H1 (cell line): ENCODE measurements around the gene PPP1R27. TPM values are rescaled to one million over a fixed set of nuclear protein-coding genes. Genes with fewer than 3 reads are reported as not detected.

Source experiments
- HDAC2 ChIP-seq, 2 experiments: fragments of 300-600 bp in 1 of 2; sonication (generic) in 1 of 2; IDR thresholded peaks; 2 replicates each; pipeline ENCODE4 v1.6.1; 2011 to 2012; ENCODE audit warnings: low read depth in 2 of 2, low read length in 2 of 2, mild to moderate bottlenecking in 2 of 2, moderate library complexity in 2 of 2, borderline replicate concordance in 1 of 2, inconsistent platforms in 1 of 2
- RAD21 ChIP-seq, 2 experiments: IDR thresholded peaks in 1 of 2; conservative IDR thresholded peaks in 1 of 2; 2 replicates each; pipeline ENCODE4 v1.6.1; 2011; ENCODE audit warnings: low read depth in 2 of 2, low read length in 2 of 2, improper control_type of control experiment in 1 of 2, inconsistent platforms in 1 of 2, mild to moderate bottlenecking in 1 of 2, moderate library complexity in 1 of 2
- RBBP5 ChIP-seq: IDR thresholded peaks from 2 replicates; pipeline ENCODE4 v1.7.1; 2012; ENCODE audit warnings: low read depth, mild to moderate bottlenecking, inconsistent platforms, low read length, moderate library complexity, borderline replicate concordance
- YY1 ChIP-seq: IDR thresholded peaks from 2 replicates; pipeline ENCODE4 v1.6.1; 2011; ENCODE audit warnings: low read depth, mild to moderate bottlenecking, low read length
- polyA plus RNA-seq, 7 experiments: library from polyadenylated mRNA; depleted of rRNA in 3 of 7; stranded (reverse) in 5 of 7; unstranded in 2 of 7; fragments of >200 nt in 5 of 7; fragments of 200-250 nt in 2 of 7; gene quantifications; 1 replicate in 5 of 7; 2 replicates in 1 of 7; 4 replicates in 1 of 7; pipeline versions ENCODE4 v1.2.1 to v1.2.3, GENCODE V29; 2011 to 2013; ENCODE audit warnings: missing spikeins in 2 of 7, mixed read lengths in 2 of 7
- total RNA-seq: library from RNA; stranded (reverse); fragmentation: NEBNext Ultra II Directional; extraction: Animal tissue kit (Norgen Biotek cat#: 25700); gene quantifications from 2 replicates; pipeline ENCODE4 v1.2.1, GENCODE V29; 2021

Gene PPP1R27
- total and polyA plus RNA-seq, 2 of the 8 experiments (the other 6 are each of a cell fraction or from before 2014, with no cell fraction given) = 0.27 TPM; not detected in 1

DNA sequence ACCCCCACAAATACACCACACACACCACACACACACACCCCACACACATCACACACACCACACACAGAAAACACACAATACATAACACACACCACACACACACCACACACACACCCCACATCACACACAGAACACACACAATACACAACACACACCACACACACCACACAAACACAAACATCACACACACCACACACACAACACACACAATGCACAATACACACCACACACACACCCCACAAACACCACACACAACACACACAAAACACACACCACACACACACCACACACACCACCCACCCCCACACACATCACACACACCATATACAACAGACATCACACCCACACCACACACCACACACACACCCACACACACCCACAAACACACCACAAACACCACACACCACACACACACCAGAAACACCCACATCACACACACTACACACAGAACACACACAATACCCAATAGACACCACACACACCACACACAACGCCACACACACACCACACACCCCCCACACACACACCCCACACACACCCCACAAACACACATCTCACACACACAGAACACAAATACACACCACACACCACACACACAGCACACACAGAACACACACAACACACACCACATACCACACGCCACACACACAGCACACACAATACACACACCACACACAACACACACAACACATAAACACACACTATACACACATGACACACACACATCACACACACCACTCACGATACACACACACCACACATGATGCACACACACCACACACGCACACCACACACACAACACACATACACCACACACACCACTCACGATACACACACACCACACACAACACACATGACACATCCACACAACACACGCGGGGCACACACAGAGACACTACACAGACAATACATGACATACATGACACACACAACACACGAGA is 41.9 kb downstream of the PPP1R27 start (continued):
- TF ChIP-seq HDAC2 (IDR thresholded peaks at IDR 0.05; ENCODE audit: borderline replicate concordance in 1 of 2, low read depth in 2 of 2, low read length in 2 of 2) (no peak), RBBP5 (no peak), RAD21 (IDR thresholded peaks at IDR 0.05 in 1 of 2, conservative IDR thresholded peaks at IDR 0.05 in 1 of 2; ENCODE audit: low read depth in 2 of 2, low read length in 2 of 2) (no peak), YY1 (no peak)

Other genes starting within 250 kb of the PPP1R27 start
- gene NPLOC4, start 197.9 kb downstream of the PPP1R27 start, total RNA-seq = 79.8 and 92.7 TPM in 2 replicates
- gene NPLOC4, start 197.9 kb downstream of the PPP1R27 start, polyA plus RNA-seq (2011; rRNA removed) = 70.7 and 75.0 TPM in 2 replicates
- gene TSPAN10, start 197.9 kb downstream of the PPP1R27 start, total RNA-seq = 0.96 and 0.99 TPM in 2 replicates
- gene TSPAN10, start 197.9 kb downstream of the PPP1R27 start, polyA plus RNA-seq (2011; rRNA removed) = 0.83 and 1.1 TPM in 2 replicates
- 5.8 and 6.4 TPM in 2 replicates for gene PDE6G, start 178.5 kb downstream of the PPP1R27 start, total RNA-seq
- 12.9 and 15.1 TPM in 2 replicates for gene PDE6G, start 178.5 kb downstream of the PPP1R27 start, polyA plus RNA-seq (2011; rRNA removed)
- 35.9 and 41.5 TPM in 2 replicates for gene OXLD1, start 168.4 kb downstream of the PPP1R27 start, total RNA-seq
- 61.9 and 97.9 TPM in 2 replicates for gene OXLD1, start 168.4 kb downstream of the PPP1R27 start, polyA plus RNA-seq (2011; rRNA removed)
- 38.6 and 39.8 TPM in 2 replicates for gene CCDC137, start 168.3 kb downstream of the PPP1R27 start, total RNA-seq
- gene CCDC137, start 168.3 kb downstream of the PPP1R27 start, polyA plus RNA-seq (2011; rRNA removed) = 17.6 and 23.3 TPM in 2 replicates
- 37.0 and 41.8 TPM in 2 replicates for gene ARL16, start 151.3 kb downstream of the PPP1R27 start, total RNA-seq
- 60.8 and 64.2 TPM in 2 replicates for gene ARL16, start 151.3 kb downstream of the PPP1R27 start, polyA plus RNA-seq (2011; rRNA removed)
- 78.8 and 80.8 TPM in 2 replicates for gene HGS, start 151.0 kb downstream of the PPP1R27 start, total RNA-seq
- 99.7 and 144 TPM in 2 replicates for gene HGS, start 151.0 kb downstream of the PPP1R27 start, polyA plus RNA-seq (2011; rRNA removed)
- 120 and 131 TPM in 2 replicates for gene MRPL12, start 131.7 kb downstream of the PPP1R27 start, total RNA-seq
- 141 and 190 TPM in 2 replicates for gene MRPL12, start 131.7 kb downstream of the PPP1R27 start, polyA plus RNA-seq (2011; rRNA removed)
- 22.2 and 25.3 TPM in 2 replicates for gene SLC25A10, start 122.8 kb downstream of the PPP1R27 start, total RNA-seq
- gene SLC25A10, start 122.8 kb downstream of the PPP1R27 start, polyA plus RNA-seq (2011; rRNA removed) = 43.0 and 60.9 TPM in 2 replicates
- 0.56 and 0.61 TPM in 2 replicates for gene GCGR, start 30.9 kb downstream of the PPP1R27 start, total RNA-seq
- gene GCGR, start 30.9 kb downstream of the PPP1R27 start, polyA plus RNA-seq (2011; rRNA removed) = 0.44 and 0.60 TPM in 2 replicates
- 103 and 115 TPM in 2 replicates for gene MCRIP1, start 1.8 kb downstream of the PPP1R27 start, total RNA-seq
- gene MCRIP1, start 1.8 kb downstream of the PPP1R27 start, polyA plus RNA-seq (2011; rRNA removed) = 151 and 250 TPM in 2 replicates
- 374 and 379 TPM in 2 replicates for gene P4HB, start 25.5 kb upstream of the PPP1R27 start, total RNA-seq
- 41.4 and 66.6 TPM in 2 replicates for gene P4HB, start 25.5 kb upstream of the PPP1R27 start, polyA plus RNA-seq (2011; rRNA removed)
- gene ARHGDIA, start 36.3 kb upstream of the PPP1R27 start, total RNA-seq = 217 and 246 TPM in 2 replicates
- gene ARHGDIA, start 36.3 kb upstream of the PPP1R27 start, polyA plus RNA-seq (2011; rRNA removed) = 62.4 and 155 TPM in 2 replicates
- gene ALYREF, start 56.5 kb upstream of the PPP1R27 start, total RNA-seq = 186 and 191 TPM in 2 replicates
- gene ALYREF, start 56.5 kb upstream of the PPP1R27 start, polyA plus RNA-seq (2011; rRNA removed) = 83.8 and 118 TPM in 2 replicates
- 176 and 182 TPM in 2 replicates for gene ANAPC11, start 56.7 kb upstream of the PPP1R27 start, total RNA-seq
- gene ANAPC11, start 56.7 kb upstream of the PPP1R27 start, polyA plus RNA-seq (2011; rRNA removed) = 963 and 1,221 TPM in 2 replicates
- gene NPB, start 67.2 kb upstream of the PPP1R27 start, total RNA-seq = 0.80 and 1.5 TPM in 2 replicates
- gene NPB, start 67.2 kb upstream of the PPP1R27 start, polyA plus RNA-seq (2011; rRNA removed) = 2.5 and 3.9 TPM in 2 replicates
- 29.9 and 31.0 TPM in 2 replicates for gene PCYT2, start 76.3 kb upstream of the PPP1R27 start, total RNA-seq
- 31.3 and 37.7 TPM in 2 replicates for gene PCYT2, start 76.3 kb upstream of the PPP1R27 start, polyA plus RNA-seq (2011; rRNA removed)
- 16.6 and 18.7 TPM in 2 replicates for gene SIRT7, start 83.1 kb upstream of the PPP1R27 start, total RNA-seq
- 5.8 and 10.3 TPM in 2 replicates for gene SIRT7, start 83.1 kb upstream of the PPP1R27 start, polyA plus RNA-seq (2011; rRNA removed)
- gene MAFG, start 92.7 kb upstream of the PPP1R27 start, total RNA-seq = 26.9 and 27.7 TPM in 2 replicates
- 25.5 and 36.9 TPM in 2 replicates for gene MAFG, start 92.7 kb upstream of the PPP1R27 start, polyA plus RNA-seq (2011; rRNA removed)
- gene PYCR1, start 102.2 kb upstream of the PPP1R27 start, total RNA-seq = 127 and 145 TPM in 2 replicates
- 213 and 284 TPM in 2 replicates for gene PYCR1, start 102.2 kb upstream of the PPP1R27 start, polyA plus RNA-seq (2011; rRNA removed)
- gene MYADML2, start 112.2 kb upstream of the PPP1R27 start, total RNA-seq = 0.17 and 0.26 TPM in 2 replicates
- 0.47 TPM in 2 replicates for gene MYADML2, start 112.2 kb upstream of the PPP1R27 start, polyA plus RNA-seq (2011; rRNA removed)
- gene NOTUM, start 126.1 kb upstream of the PPP1R27 start, total RNA-seq = 0.76 and 1.1 TPM in 2 replicates
- gene NOTUM, start 126.1 kb upstream of the PPP1R27 start, polyA plus RNA-seq (2011; rRNA removed) = 0.45 and 1.1 TPM in 2 replicates
- gene ASPSCR1, start 142.6 kb upstream of the PPP1R27 start, total RNA-seq = 41.8 and 43.7 TPM in 2 replicates
- 33.3 and 54.6 TPM in 2 replicates for gene ASPSCR1, start 142.6 kb upstream of the PPP1R27 start, polyA plus RNA-seq (2011; rRNA removed)
- gene CENPX, start 187.8 kb upstream of the PPP1R27 start, total RNA-seq = 111 and 116 TPM in 2 replicates
- gene CENPX, start 187.8 kb upstream of the PPP1R27 start, polyA plus RNA-seq (2011; rRNA removed) = 122 and 133 TPM in 2 replicates
- gene LRRC45, start 188.3 kb upstream of the PPP1R27 start, total RNA-seq = 28.2 and 29.0 TPM in 2 replicates
- gene LRRC45, start 188.3 kb upstream of the PPP1R27 start, polyA plus RNA-seq (2011; rRNA removed) = 11.5 and 17.3 TPM in 2 replicates
- 167 and 177 TPM in 2 replicates for gene RAC3, start 196.6 kb upstream of the PPP1R27 start, total RNA-seq
- 299 and 520 TPM in 2 replicates for gene RAC3, start 196.6 kb upstream of the PPP1R27 start, polyA plus RNA-seq (2011; rRNA removed)
- gene DCXR, start 202.6 kb upstream of the PPP1R27 start, total RNA-seq = 96.3 and 110 TPM in 2 replicates
- gene DCXR, start 202.6 kb upstream of the PPP1R27 start, polyA plus RNA-seq (2011; rRNA removed) = 212 and 338 TPM in 2 replicates
- gene RFNG, start 216.8 kb upstream of the PPP1R27 start, total RNA-seq = 26.7 and 30.9 TPM in 2 replicates
- 28.4 and 50.3 TPM in 2 replicates for gene RFNG, start 216.8 kb upstream of the PPP1R27 start, polyA plus RNA-seq (2011; rRNA removed)
- 153 and 157 TPM in 2 replicates for gene GPS1, start 216.8 kb upstream of the PPP1R27 start, total RNA-seq
- 277 and 354 TPM in 2 replicates for gene GPS1, start 216.8 kb upstream of the PPP1R27 start, polyA plus RNA-seq (2011; rRNA removed)
- gene DUS1L, start 230.8 kb upstream of the PPP1R27 start, total RNA-seq = 68.0 and 69.1 TPM in 2 replicates
- gene DUS1L, start 230.8 kb upstream of the PPP1R27 start, polyA plus RNA-seq (2011; rRNA removed) = 34.5 and 60.4 TPM in 2 replicates